GM19397 (cell line): Measurements from ENCODE around the gene MAGEA2.
"Not testable (repeated sequence)": the region's sequence is repeated elsewhere in the genome, so short reads cannot be mapped to it uniquely, and the experiment has no call there.

Experiments used
- ATAC-seq: cut with Tn5 transposase; IDR thresholded peaks from one replicate; pipeline ENCODE4 v1.9.1; 2021; ENCODE audit warnings: mild to moderate bottlenecking, moderate library complexity; ENCODE audit not compliant: unreplicated experiment

Gene MAGEA2

GRCh38 chrX:152753686-152754650, at the start of gene MAGEA2:
Gene MAGEA2, minus strand, starts transcription at chrX:152753842. Its CDS starts 2,479 bp downstream, at chrX:152751363.
- not testable (repeated sequence) for ATAC-seq

GRCh38 chrX:152798945-152799344, 45.3 kb upstream of the MAGEA2 start:
- no peak for ATAC-seq

- not testable (repeated sequence) for ATAC-seq
Observed at GRCh38 chrX:152787062-152787461, 33.4 kb upstream of the MAGEA2 start.

GRCh38 chrX:152769549-152770289, 16.1 kb upstream of the MAGEA2 start, which contains the start of gene MAGEA6:
Gene MAGEA6, minus strand, starts transcription at chrX:152769689. Its CDS starts 2,039 bp downstream, at chrX:152767650.
- not testable (repeated sequence) for ATAC-seq

GRCh38 chrX:152766562-152766961, 12.9 kb upstream of the MAGEA2 start:
- ATAC-seq, result not testable (repeated sequence)

GRCh38 chrX:152761582-152761981, 7.9 kb upstream of the MAGEA2 start:
- ATAC-seq, result not testable (repeated sequence)

GRCh38 chrX:152759544-152759943, 5.9 kb upstream of the MAGEA2 start:
- ATAC-seq, result not testable (repeated sequence)

- not testable (repeated sequence) for ATAC-seq
Observed at GRCh38 chrX:152758918-152759317, 5.3 kb upstream of the MAGEA2 start, which contains the start of gene CSAG3. Gene CSAG3, plus strand, starts transcription at chrX:152759218.

GRCh38 chrX:152754871-152755270, 1.2 kb upstream of the MAGEA2 start:
- ATAC-seq, result not testable (repeated sequence)

GRCh38 chrX:152738560-152738959, 15.1 kb downstream of the MAGEA2 start:
- ATAC-seq, result no peak

GRCh38 chrX:152736528-152736927, 17.1 kb downstream of the MAGEA2 start:
- not testable (repeated sequence) for ATAC-seq

GRCh38 chrX:152735860-152736511, 17.7 kb downstream of the MAGEA2 start:
- no peak for ATAC-seq

GRCh38 chrX:152735101-152735500, 18.5 kb downstream of the MAGEA2 start:
- no peak for ATAC-seq

GRCh38 chrX:152734143-152734858, 19.3 kb downstream of the MAGEA2 start:
- not testable (repeated sequence) for ATAC-seq

GRCh38 chrX:152733261-152733975, 20.2 kb downstream of the MAGEA2 start, which contains the start of the genes CSAG1 and MAGEA12:
Gene CSAG1, minus strand, starts transcription at chrX:152733721. Its CDS starts 1,261 bp downstream, at chrX:152732460.
Gene MAGEA12, plus strand, starts transcription at chrX:152733757. Its CDS starts 2,405 bp downstream, at chrX:152736162.
- no peak for ATAC-seq

GRCh38 chrX:152725409-152725808, 28.2 kb downstream of the MAGEA2 start:
- no peak for ATAC-seq

GRCh38 chrX:152713815-152714787, 39.5 kb downstream of the MAGEA2 start, which contains the start of gene MAGEA2B:
Gene MAGEA2B, plus strand, starts transcription at chrX:152714628. Its CDS starts 2,479 bp downstream, at chrX:152717107.
- ATAC-seq, result not testable (repeated sequence)

- not testable (repeated sequence) for ATAC-seq
Observed at GRCh38 chrX:152713195-152713594, 40.4 kb downstream of the MAGEA2 start.
